ENCODE data around the gene TSR3. TPM values are rescaled to one million over a fixed set of nuclear protein-coding genes. Genes with fewer than 3 reads are reported as not detected.

The TSR3 gene
- total RNA-seq, 1 experiment from 2014 or later: 58.8 TPM

DNA sequence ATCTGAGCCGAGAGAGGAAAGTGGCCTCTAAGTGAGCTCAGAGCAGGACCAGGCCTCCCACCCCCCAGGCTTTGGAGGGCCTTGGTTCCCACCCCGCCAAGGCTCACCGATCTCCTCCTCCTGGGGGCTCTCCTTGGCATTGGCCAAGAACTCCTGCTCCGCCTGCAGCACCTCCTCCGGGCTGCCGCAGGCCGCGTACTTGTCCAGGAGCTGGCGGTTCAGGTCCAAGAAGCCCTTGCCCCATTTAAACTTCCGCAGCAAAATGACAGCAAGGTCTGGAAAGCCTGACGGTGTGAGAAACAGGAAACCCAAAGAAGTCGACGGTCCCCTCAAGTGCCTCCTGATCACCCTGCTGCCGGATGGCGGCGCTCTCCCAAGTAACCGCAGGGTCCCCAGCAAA, 1.7 kb downstream of the TSR3 start:
- H3K27ac Mint-ChIP-seq: peak overlapping the region in 1 of 3 experiments; percentile 87; a peak in 1 of 7 replicates
- no peak overlapping the region for H3K18ac ChIP-seq (ENCODE audit: insufficient read length, low read depth, low read length)
- no peaks in the 10 kb centered on the region; a peak in 1 of 5 replicates for H3K9me3 Mint-ChIP-seq
- no peak overlapping the region for H3T11ph ChIP-seq (ENCODE audit: low read length)
- no peaks in the 10 kb centered on the region for H3K9me3 ChIP-seq (ENCODE audit: control insufficient read depth, low read depth, low read length)
- no CpG with 5 or more reads among the region's 17 CpGs for WGBS (ENCODE audit: extremely low coverage, insufficient read length, low lambda C conversion rate)
- no peak overlapping the region for H2AFZ ChIP-seq (ENCODE audit: low read length)
- H3K27me3 Mint-ChIP-seq (ENCODE audit: low read depth): no peaks in the 10 kb centered on the region
- H3K4ac ChIP-seq (ENCODE audit: low read depth, low read length): no peak overlapping the region
- peaks cover 4 to 9% of the 10 kb centered on the region in 2 experiments for H3K4me1 Mint-ChIP-seq
- DNase-seq: no peak
- no peak overlapping the region for H3K23ac ChIP-seq (ENCODE audit: insufficient read length, low read depth, low read length)
- H4K20me1 ChIP-seq (ENCODE audit: control insufficient read depth, insufficient read depth, insufficient read length): no peaks in the 10 kb centered on the region
- H3K27me3 ChIP-seq (ENCODE audit: insufficient read depth, low read length): no peaks in the 10 kb centered on the region
- H2BK120ac ChIP-seq (ENCODE audit: low read depth, low read length, poor library complexity, severe bottlenecking): no peak overlapping the region
- H2BK5ac ChIP-seq (ENCODE audit: insufficient read length, low read length): no peak overlapping the region
- H3K14ac ChIP-seq (ENCODE audit: insufficient read depth, low read length): no peak overlapping the region
- H4K91ac ChIP-seq (ENCODE audit: insufficient read length, low read depth, low read length): no peak overlapping the region
- no peak overlapping the region for H3K27ac ChIP-seq (ENCODE audit: insufficient read length, low read depth, low read length)
- H4K8ac ChIP-seq (replicated peaks; ENCODE audit: insufficient read length, low read depth, low read length): no peak overlapping the region
- no peak overlapping the region for H3K4me2 ChIP-seq (ENCODE audit: insufficient read depth, insufficient read length, low read length)
- no peak overlapping the region for H3K9ac ChIP-seq (ENCODE audit: extremely low read depth, insufficient read length, low read length)
- no peak overlapping the region for H2BK15ac ChIP-seq (ENCODE audit: low read depth, low read length)
- H3K79me1 ChIP-seq (ENCODE audit: insufficient read depth, low read depth, low read length, poor library complexity, severe bottlenecking): no peaks in the 10 kb centered on the region
- no peak overlapping the region for H4K5ac ChIP-seq (ENCODE audit: insufficient read length, low read depth, low read length)
- no peaks in the 10 kb centered on the region for H3K4me1 ChIP-seq (ENCODE audit: insufficient read depth, low read length)
- H3K23me2 ChIP-seq (ENCODE audit: insufficient read length, low read depth, low read length, poor library complexity, severe bottlenecking): peaks cover 3% of the 10 kb centered on the region
- TF ChIP-seq, protein P1, sequence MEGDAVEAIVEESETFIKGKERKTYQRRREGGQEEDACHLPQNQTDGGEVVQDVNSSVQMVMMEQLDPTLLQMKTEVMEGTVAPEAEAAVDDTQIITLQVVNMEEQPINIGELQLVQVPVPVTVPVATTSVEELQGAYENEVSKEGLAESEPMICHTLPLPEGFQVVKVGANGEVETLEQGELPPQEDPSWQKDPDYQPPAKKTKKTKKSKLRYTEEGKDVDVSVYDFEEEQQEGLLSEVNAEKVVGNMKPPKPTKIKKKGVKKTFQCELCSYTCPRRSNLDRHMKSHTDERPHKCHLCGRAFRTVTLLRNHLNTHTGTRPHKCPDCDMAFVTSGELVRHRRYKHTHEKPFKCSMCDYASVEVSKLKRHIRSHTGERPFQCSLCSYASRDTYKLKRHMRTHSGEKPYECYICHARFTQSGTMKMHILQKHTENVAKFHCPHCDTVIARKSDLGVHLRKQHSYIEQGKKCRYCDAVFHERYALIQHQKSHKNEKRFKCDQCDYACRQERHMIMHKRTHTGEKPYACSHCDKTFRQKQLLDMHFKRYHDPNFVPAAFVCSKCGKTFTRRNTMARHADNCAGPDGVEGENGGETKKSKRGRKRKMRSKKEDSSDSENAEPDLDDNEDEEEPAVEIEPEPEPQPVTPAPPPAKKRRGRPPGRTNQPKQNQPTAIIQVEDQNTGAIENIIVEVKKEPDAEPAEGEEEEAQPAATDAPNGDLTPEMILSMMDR (conservative IDR thresholded peaks at IDR 0.05): no peak
- H3K36me3 Mint-ChIP-seq (ENCODE audit: insufficient read depth in 1 of 3, low read depth in 3 of 3): peaks cover 3 to 18% (median 12%) of the 10 kb centered on the region in 3 experiments; a peak in 5 of 7 replicates
- no peak overlapping the region for H2AK5ac ChIP-seq (ENCODE audit: insufficient read length, low read length)
- peak overlapping the region; percentile 84 to 87 for H3K4me3 Mint-ChIP-seq
- no peak overlapping the region for H2BK20ac ChIP-seq (ENCODE audit: low read depth, low read length, poor library complexity, severe bottlenecking)
- peaks cover 2% of the 10 kb centered on the region; the same call in 1 of the 2 replicates for H3K79me2 ChIP-seq (ENCODE audit: insufficient read depth, low read length)
- no peak overlapping the region for H3K56ac ChIP-seq (ENCODE audit: insufficient read length, low read depth, low read length)
- no peak overlapping the region for H2BK12ac ChIP-seq (ENCODE audit: insufficient read length, low read depth, low read length)
